HG03135 (cell line): ENCODE measurements around the gene PKIG.
"Not testable (repeated sequence)": the region's sequence is repeated elsewhere in the genome, so short reads cannot be mapped to it uniquely, and the experiment has no call there.

ENCODE experiments used
- ATAC-seq: cut with Tn5 transposase; IDR thresholded peaks from one replicate; pipeline ENCODE4 v1.9.1; 2021; ENCODE audit warnings: mild to moderate bottlenecking, moderate library complexity; ENCODE audit not compliant: unreplicated experiment

Gene PKIG

DNA sequence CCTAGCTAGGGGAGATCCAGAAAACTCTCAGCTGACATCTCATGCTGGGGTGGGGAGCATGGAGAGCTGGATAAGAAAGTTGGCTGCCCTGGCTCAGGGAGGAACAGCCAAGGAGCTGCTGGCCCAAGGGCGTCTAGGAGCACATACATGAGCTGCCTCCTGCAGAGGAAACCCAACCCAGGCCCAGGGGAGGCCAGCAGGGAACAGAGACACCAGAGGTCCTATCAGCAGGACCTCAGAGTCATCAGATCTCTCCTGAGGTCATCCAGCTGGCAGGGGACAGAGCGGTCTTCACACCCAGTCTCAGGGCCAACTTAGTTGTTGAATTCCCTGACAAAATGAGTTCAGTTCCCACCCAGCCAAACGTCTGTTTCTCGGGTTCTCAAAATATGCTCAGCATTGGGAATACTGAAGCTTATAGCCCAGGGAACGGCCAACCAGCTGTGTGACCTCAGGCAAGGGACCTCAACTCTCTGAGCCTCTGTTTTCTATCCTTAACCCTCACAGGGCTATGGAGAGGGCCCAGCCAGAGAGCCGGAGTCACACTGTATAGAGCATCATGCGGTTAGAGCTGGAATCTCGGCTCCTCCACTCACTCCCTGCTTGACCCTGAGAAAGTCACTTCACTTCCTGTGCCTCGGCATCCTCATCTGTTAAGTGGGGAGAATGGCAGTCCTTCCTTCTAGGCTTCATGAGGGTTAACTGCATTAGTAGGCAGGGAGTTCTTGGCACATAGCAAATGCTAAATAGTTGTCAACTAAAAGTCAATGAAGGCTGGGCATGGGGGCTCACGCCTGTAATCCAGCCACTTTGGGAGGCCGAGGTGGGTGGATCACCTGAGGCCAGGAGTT lies 55.4 kb downstream of the PKIG start:
- ATAC-seq = no peak

DNA sequence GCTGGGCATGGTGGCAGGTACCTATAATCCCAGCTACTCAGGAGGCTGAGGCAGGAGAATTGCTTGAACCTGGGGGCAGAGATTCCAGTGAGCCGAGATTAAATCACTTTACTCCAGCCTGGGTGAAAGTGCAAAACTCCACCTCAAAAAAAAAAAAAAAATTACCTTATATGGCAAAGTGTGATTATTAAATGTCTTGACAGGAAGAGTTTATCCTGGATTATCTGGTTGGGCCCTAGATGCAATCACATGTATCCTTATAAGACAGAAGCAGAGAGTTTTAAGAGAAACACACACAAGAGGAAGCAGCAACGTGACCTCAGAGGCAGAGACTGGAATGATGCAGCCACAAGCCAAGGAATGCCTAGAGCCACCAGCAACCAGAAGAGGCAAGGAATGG lies 58.1 kb downstream of the PKIG start:
- no peak for ATAC-seq

DNA sequence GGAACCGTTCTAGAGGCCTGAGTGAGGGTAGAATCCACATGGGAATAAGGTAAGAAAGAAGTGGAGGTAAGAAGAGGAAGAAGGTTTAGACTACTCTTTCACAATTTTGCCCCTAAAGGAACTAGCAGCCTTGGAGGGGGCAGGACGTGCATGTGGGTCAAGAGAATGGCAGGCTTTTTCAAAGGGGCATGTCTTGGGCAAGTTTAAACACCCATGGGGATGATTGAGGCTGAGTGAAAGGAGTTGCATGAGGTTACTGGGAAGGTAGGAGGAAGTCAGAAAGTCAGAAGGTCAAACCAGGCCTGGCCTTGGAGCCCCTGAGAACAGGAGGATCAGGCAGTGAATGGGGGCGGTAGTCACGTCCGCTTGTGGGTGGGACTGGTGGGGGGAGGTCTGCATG lies 58.9 kb downstream of the PKIG start:
- no peak for ATAC-seq

DNA sequence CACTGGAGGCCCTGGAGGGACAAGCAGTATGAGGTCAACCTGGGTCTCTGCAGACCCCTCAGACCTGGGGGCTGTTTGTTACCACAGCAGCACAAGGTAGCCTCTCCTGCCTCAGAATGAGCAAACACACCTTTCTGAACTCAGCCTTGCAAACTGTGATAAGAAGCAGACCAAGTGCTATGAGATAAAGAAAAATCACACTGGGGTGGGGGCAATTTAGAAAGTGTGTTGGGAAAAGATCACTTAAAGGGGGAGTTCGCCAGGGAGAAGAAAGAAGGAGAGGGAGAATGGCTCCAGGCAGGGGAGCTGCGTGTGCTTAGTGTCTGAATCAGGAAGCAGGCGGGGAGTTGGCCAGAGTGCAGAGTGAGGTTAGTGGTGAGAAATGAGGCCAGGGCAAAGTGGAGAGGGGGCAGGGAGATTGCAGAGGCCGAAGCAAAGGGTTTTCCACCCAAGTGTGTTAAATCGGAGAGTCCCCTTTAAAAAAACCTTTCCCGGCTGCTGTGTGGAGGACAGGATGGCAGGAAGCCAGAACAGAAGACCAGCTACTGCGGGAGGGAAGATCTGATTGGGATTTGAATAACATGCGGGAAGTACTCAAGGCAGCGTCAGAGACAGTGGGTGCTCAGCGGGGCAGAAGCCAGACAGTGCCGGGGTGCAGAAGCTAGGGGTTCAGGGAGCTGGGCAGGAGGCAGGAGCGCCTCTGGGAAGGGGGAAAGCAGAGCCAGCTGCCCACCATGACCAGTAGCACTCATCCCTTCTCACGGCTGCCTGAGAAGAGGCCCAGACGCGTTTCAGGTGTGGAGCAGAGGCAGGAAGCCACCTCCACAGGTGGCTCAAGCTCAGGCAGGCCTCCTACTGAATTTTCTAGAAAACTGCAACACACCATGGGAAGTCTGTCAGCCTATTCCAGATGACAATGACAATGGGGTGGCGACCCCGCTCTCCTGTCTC lies 60.1 kb downstream of the PKIG start:
- ATAC-seq = no peak

DNA sequence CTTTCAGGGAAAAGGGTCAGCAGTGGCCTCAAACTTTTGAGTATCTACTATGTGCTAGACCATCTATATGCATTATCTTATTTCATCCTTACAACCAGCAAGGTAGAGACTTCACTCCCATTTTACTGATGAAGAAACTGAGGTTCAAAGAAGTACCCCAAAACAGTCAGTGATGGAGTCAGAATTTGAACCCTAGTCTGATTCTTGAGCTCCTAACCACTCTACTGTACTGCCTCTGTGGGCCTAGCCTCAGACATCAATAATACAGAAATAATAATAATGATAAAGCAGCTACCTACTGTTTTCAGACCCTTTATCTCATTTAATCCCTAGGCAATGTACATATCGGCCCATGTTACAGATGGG lies 60.8 kb downstream of the PKIG start:
- ATAC-seq = no peak

DNA sequence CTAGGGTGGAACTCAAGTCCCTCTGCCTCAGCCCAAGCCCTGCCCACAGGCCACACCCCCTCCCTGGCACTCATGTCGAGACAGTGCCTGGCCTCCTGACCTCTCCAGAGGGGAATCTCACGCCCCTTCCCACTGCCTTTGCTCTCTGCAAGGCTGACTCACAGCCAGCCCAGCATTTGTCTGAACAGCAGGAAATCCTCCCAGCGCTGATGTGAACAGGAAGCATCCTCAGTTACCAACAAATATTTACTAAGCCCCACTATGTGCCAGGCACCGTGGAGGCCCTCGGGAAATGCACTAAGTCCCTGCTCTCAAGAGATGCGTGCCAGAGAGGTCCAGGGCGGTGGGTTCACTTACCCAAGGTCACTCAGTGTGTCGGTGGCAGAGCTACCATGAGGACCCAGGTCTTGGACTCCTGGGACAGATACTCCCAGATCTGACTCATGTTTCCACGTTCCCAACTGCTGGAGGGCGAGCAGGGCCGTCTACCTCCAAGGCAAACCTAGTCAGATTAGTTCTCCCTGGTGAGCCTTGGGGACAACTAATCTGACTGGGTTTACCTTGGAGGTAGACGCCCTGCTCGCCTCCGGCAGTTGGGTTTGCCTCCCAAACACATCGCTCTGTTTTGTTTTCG lies 61.3 kb downstream of the PKIG start:
- no peak for ATAC-seq

DNA sequence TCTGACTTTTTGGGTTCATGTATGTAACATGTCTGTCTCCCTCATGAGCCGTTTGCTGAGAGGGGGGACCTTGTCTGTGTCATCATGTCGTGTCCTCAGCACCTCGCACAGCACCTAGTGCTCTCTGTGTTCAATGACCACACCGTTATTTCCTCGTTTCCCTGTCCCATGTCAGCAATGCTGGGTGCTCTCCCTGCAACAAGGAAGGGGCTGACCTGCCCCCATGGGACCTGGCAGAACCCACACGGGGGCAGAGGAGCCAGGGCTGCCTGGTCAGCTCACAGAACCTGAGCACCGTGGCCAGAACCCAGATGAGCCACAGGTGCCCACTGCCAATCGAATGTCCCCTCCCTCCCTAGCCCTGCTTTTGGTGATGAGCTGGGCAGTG lies 61.8 kb downstream of the PKIG start:
- ATAC-seq = no peak

DNA sequence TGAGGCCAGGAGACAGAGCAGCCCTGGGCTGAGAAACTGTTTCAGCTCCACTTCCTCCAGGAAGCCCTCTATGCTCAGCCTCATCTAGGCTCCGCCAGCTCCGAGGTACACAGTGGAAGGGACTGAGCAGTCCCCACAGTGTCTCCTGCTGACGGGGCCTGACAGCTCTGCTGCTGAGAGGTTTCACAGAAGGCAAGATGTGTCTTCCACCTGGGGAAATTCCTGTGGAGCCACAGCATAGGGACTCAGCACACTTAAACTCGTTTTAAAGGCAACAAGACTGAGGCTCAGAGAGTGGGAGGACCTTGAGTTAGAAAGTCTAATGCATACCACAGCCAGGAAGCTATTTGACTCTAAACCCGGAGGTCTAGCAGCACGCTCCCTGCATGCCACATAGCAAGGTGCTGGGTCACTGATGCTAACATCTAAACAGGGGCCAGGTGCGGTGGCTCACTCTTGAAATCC lies 62.3 kb downstream of the PKIG start:
- ATAC-seq = no peak

DNA sequence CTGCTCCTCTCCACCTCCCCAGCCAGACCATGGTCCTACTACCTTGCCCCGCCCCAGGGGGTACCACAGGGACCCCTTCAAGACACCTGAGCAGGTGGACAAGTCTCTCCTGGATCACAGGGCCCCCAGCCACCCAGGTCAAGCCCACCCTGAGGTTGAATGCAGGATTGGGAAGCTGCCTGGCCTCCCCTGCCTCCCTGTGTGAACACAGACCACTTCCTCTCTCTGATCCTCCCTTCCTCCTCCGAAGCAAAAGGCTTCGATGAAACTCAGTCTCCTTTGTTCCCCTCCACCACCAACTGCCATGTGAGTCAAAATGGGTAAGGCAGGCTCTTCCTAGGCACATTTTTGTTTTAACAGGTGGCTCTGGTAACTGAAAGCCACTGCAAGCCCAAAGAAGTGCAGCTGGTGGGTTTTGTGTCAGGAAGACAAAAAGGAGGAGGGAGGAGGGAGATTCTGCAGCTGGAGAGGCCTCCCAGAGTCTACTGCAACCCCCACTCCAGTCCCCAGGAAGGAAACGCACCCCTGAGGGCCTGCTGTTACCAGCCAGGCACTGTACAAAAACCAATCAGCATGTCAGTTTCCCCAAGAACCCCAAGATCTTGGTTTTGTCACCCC lies 63.8 kb downstream of the PKIG start:
- ATAC-seq = peak; percentile 24

DNA sequence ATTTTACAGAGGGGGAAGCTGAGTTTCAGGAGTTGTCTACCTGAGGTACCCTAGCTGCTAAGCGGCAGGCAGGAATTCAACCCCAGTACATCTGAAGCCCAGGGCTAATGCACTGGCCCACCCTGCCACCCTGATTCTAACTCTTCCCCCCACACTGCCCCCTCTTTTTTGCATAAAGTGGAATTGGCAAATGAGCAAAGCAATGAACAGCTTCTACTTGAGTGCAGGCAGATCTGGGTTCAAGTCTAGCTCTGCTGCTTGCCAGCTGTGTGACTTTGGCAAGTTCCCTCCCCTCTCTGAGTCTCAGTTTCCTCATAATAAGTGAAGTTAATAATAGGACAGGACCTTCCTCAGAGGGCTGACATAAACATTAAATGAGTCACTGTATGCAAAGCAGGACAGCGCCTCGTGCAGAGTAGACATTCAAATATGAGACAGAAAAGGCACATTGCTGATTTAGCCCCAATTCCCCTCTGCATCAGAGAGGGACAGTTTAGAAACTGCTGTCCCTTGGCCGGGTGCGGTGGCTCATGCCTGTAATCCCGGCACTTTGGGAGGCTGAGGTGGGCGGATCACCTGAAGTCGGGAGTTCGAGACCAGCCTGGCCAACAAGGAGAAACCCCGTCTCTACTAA lies 64.4 kb downstream of the PKIG start:
- ATAC-seq = peak; percentile 49

DNA sequence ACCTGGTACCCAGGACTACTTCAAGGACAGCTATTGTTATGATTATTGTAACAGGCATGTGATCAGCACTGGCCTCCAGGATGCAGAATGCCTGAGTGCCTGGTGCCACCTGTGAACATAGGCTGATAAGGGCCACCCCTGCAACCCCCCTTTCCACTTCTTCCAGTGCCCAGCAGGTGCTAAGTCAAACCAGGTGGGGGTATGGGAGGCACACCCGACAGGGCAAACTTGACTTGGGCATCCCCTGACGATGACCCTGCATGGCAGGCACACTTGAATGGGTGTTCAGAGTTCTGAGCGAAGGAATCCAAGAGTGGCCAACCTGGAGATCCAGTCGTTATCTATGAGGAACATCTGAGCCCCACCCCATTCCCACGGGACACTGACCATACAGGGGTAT lies 65.7 kb downstream of the PKIG start:
- no peak for ATAC-seq

DNA sequence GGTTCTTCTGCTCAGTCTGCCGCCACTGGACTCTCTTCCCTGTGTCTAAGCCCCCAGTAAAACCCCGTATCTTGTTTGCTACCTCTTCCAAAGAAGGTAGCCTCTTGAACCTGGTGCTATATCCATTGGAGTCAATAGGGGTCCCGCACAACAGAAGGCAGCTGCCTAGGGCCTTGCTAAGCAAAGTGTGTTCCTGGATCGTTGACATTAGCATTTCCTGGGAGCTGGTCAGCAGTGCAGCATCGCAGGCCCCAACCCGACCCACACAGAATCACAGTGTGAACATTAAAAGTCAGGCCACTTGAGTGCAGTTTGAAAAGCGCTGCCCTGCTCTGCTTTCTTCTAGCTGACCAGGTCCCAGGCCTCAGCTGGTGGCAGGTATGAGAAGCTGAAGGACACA lies 66.2 kb downstream of the PKIG start:
- no peak for ATAC-seq

DNA sequence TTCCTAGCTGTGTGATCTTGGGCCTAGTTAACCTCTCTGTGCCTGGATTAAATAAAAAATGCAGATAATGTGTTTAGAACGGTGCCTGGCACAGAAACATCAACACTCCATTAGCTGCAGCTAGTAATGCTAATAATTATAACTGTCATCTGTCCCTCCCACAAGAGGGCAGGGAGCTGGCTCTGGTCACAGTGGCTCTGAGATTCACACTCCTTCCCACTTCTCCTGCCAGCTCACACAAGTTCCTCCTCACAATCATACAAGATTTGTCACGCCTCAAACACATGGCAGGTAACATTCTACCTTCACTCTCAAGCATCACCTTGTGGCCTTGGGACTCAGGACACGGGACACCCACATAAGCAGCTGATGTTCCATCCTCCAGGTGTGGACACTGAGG lies 66.7 kb downstream of the PKIG start:
- ATAC-seq = no peak

DNA sequence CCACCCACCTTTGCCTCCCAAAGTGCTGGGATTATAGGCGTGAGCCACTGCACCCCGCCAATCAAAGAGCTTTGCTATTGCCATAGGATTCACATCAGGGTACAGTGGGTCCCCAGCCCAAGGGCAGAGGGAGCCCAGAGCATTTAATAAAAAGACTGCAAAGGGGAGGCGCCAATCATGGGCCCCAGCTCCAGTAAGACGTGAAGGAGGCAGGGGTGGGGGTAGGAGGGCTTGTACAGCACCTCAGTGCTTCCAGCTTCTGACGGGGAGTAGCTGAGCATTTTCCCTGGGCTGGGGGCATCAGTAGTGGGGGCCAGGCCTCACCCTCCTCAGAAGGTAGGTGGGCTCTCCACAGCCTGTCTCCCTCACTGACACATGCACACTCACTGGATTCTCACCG lies 67.6 kb downstream of the PKIG start:
- no peak for ATAC-seq

DNA sequence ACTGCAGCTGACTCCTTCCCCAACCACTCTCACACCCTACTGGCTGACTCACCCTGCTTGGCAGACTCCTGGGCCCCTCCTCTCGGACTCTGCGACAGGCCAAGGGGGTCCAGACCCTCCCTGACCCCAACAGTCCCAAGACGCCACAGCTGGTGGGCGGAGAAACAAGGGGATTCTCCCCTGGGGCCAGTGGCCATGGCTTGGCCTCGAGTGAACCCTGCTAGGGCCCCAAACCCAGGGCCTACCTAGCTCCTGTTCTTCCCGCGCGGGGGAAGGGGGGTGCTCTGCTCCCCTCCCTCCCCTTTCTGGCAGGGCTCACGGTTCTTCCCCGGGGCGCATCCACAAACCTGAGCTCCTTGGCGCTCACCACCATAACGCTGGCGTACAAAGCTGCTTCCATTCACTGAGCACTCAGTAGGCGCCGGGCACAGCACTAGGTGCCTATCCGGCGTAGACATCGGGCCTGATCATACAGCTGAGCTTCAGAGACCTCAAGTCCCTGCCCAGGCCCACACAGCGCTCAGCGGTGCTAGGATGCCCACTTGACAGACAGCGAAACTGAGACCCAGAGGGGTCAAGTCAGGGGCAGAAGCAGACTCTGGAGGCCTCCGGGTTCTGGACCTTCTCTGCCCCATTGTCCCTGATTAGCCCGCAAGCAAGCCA lies 68.5 kb downstream of the PKIG start:
- ATAC-seq = no peak

DNA sequence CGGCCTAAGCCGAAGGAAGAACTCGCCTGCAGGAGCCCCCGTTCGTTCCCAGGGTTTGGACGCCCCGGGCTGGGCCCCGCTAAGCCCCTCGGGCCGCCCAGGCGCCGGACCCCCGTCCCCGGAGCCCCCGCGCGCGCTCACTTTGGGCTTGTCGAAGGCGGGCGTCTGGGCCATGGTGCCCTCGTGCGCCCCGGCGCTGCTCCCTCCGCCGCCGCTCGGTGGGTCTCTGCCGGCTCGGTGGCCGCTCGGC lies 69.0 kb downstream of the PKIG start:
- ATAC-seq = no peak

DNA sequence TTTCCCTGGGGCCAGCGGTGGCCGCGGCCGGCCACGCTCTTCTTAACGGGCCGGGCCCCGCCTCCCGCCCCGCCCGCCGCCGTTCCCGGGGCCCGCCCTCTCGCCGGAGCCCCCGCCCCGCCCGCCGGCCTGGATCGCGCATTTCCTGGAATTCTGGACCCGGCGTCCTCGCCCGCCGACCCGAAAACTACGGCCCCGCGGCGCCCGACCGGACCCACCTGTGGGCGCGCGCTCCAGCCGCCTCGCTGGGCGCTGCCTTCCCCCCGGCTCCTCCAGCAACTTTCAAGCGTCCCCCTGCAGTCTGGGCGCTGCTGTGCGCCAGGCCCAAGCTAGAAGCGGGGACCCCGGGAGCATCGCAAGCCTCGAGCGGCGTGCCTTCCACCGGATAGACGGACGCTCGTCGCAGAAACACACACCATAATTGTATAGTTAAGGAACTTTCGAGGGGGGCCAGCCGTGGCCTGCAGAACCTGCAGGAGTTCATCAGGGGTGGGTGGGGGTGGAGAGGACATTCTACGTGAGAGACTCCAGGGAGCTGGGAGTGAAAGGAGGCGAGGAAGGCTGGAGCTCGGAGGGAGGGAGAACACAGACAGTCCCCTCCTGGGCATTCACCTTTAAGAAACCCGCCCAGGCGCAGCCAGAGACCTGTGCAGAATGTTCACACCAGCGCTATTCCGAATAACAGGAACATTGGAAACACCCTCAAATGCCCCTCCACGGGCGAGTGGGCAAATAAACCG lies 69.5 kb downstream of the PKIG start, which contains the start of gene ADA:
Gene ADA (minus strand): TSS at position 16 of the 740 bp plus-strand sequence. CDS start 92 bp downstream, outside the sequence.
- ATAC-seq = no peak

DNA sequence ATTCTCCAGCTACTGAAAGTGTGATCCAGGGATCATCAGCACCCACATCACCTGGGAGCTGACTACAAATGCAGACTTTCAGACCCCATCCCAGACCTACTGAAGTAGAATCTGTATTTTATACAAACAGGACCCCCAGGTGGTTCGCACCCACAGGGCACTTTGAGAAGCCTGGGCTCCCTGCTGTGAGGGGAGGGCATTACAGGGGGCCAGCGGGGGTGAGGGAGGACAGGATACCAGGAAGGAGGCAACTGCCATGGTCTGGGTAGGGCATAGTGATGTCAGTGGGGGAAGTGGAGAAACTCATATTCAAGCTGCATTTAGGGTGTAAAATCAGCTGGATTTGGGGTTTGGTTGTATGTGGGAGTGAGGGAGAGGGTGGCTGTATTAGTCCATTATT lies 71.2 kb downstream of the PKIG start:
- ATAC-seq = no peak

DNA sequence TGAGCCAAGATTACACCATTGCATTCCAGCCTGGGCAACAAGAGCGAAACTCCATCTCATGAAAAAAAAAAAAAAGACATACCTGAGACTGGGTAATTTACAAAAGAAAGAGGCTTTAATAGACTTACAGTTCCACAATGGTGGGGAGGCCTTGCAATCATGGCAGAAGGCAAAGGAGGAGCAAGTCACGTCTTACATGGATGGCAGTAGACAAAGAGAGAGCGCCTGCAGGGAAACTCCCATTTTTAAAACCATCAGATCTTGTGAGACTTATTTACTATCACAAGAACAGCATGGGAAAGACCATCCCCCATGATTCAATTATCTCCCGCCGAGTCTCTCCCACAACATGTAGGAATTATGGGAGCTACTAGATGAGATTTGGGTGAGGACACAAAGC lies 71.8 kb downstream of the PKIG start:
- ATAC-seq = not testable (repeated sequence)

DNA sequence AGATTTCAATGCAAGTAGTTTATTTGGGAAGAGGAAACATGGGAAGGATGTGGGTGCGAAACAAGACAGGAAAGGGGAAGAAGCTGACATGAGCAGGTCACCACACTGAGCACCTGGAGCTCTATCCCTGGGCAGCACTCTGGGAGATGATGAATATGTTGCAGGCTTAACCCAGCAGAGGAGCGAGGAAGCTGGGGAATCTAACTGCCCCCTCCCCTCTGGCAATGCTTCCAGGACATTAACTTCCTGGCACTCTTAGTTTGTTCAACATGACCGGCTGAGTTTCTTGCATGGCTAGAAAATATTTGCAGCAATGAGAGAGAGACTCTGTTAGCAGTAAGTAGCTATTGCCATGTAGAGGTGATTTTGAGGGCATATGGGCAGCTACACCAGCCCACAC lies 74.1 kb downstream of the PKIG start:
- ATAC-seq = no peak
